Loucy (cell line): Measurements from ENCODE around the gene AMPH.

Experiments used
- CTCF ChIP-seq: fragments of 200-600 bp; sonication (generic); conservative IDR thresholded peaks from 2 replicates; pipeline ENCODE4 v1.5.1; 2014; ENCODE audit warnings: mild to moderate bottlenecking, antibody characterized with exemption, low read length
- EZH2phosphoT487 ChIP-seq: fragments of 200-600 bp; IDR thresholded peaks from 2 replicates; pipeline ENCODE4 v1.6.1; 2018; ENCODE audit warnings: antibody characterized with exemption, mild to moderate bottlenecking, moderate library complexity, borderline replicate concordance

GRCh38 chr7:38565289-38565688 lies 65.9 kb downstream of the AMPH start:
- TF ChIP-seq CTCF (no peak), EZH2phosphoT487 (no peak)
